H9 (cell line): ENCODE measurements around the gene CROCC. TPM values are rescaled to one million over a fixed set of nuclear protein-coding genes. Genes with fewer than 3 reads are reported as not detected.

ENCODE experiments used
- DNase-seq: peaks from one replicate; pipeline ENCODE4 v3.0.0-alpha.2; 2017
- H2AFZ ChIP-seq: one replicate; pipeline ENCODE4 v1.6.1; 2013; ENCODE audit warnings: mild to moderate bottlenecking, low read length, control low read depth, moderate library complexity
- H2AK5ac ChIP-seq: 2 replicates; pipeline ENCODE4 v1.6.1; 2013; ENCODE audit warnings: low read length, control low read depth, mixed read lengths; ENCODE audit not compliant: insufficient read length
- H2BK120ac ChIP-seq: one replicate; pipeline ENCODE4 v1.6.1; 2013; ENCODE audit warnings: low read depth, mild to moderate bottlenecking, low read length, control low read depth, inconsistent platforms; ENCODE audit not compliant: poor library complexity, severe bottlenecking
- H2BK12ac ChIP-seq: 2 replicates; pipeline ENCODE4 v1.6.1; 2013; ENCODE audit warnings: low read length, control low read depth, mixed read lengths, low read depth; ENCODE audit not compliant: insufficient read length
- H2BK15ac ChIP-seq: 2 replicates; pipeline ENCODE4 v1.6.1; 2013; ENCODE audit warnings: low read depth, low read length, control low read depth
- H2BK20ac ChIP-seq: one replicate; pipeline ENCODE4 v1.6.1; 2013; ENCODE audit warnings: low read depth, mild to moderate bottlenecking, low read length, control low read depth, inconsistent platforms; ENCODE audit not compliant: poor library complexity, severe bottlenecking
- H2BK5ac ChIP-seq: 2 replicates; pipeline ENCODE4 v1.6.1; 2013; ENCODE audit warnings: low read length, control low read depth, mixed read lengths; ENCODE audit not compliant: insufficient read length
- H3K14ac ChIP-seq: 2 replicates; pipeline ENCODE4 v1.6.1; 2013; ENCODE audit warnings: low read length, control low read depth; ENCODE audit not compliant: insufficient read depth
- H3K18ac ChIP-seq: 2 replicates; pipeline ENCODE4 v1.6.1; 2013; ENCODE audit warnings: low read depth, mild to moderate bottlenecking, mixed read lengths, low read length, control low read depth; ENCODE audit not compliant: insufficient read length
- H3K23ac ChIP-seq: 2 replicates; pipeline ENCODE4 v1.6.1; 2013; ENCODE audit warnings: low read length, control low read depth, mixed read lengths, low read depth; ENCODE audit not compliant: insufficient read length
- H3K23me2 ChIP-seq: 2 replicates; pipeline ENCODE4 v1.6.1; 2013; ENCODE audit warnings: low read depth, mild to moderate bottlenecking, mixed read lengths, low read length, control low read depth; ENCODE audit not compliant: insufficient read length, poor library complexity, severe bottlenecking
- H3K27ac ChIP-seq: 2 replicates; pipeline ENCODE4 v1.5.1; 2013; ENCODE audit warnings: low read length, control low read depth, mixed read lengths, low read depth; ENCODE audit not compliant: insufficient read length
- H3K27me3 ChIP-seq: 2 replicates; pipeline ENCODE4 v1.6.1; 2013; ENCODE audit warnings: low read length, control low read depth, inconsistent platforms; ENCODE audit not compliant: insufficient read depth
- H3K4ac ChIP-seq: 2 replicates; pipeline ENCODE4 v1.6.1; 2013; ENCODE audit warnings: low read depth, mild to moderate bottlenecking, control low read depth, inconsistent platforms, low read length, moderate library complexity
- H3K4me1 ChIP-seq: 2 replicates; pipeline ENCODE4 v1.6.1; 2013; ENCODE audit warnings: low read length, control low read depth, inconsistent platforms; ENCODE audit not compliant: insufficient read depth
- H3K4me2 ChIP-seq: 2 replicates; pipeline ENCODE4 v1.6.1; 2013; ENCODE audit warnings: low read length, control low read depth, mixed read lengths; ENCODE audit not compliant: insufficient read length, insufficient read depth
- H3K56ac ChIP-seq: 2 replicates; pipeline ENCODE4 v1.6.1; 2013; ENCODE audit warnings: low read depth, mild to moderate bottlenecking, mixed read lengths, low read length, control low read depth; ENCODE audit not compliant: insufficient read length
- H3K79me1 ChIP-seq: 2 replicates; pipeline ENCODE4 v1.6.1; 2013; ENCODE audit warnings: low read depth, mild to moderate bottlenecking, moderate library complexity, low read length, control low read depth, inconsistent platforms; ENCODE audit not compliant: insufficient read depth, poor library complexity, severe bottlenecking
- H3K79me2 ChIP-seq: 2 replicates; pipeline ENCODE4 v1.6.1; 2013; ENCODE audit warnings: low read length, control low read depth, inconsistent platforms; ENCODE audit not compliant: insufficient read depth
- H3K9ac ChIP-seq: 2 replicates; pipeline ENCODE4 v1.6.1; 2013; ENCODE audit warnings: low read length, control low read depth, mixed read lengths; ENCODE audit not compliant: insufficient read length; ENCODE audit errors: extremely low read depth
- H3K9me3 ChIP-seq: one replicate; pipeline ENCODE4 v1.6.1; 2013; ENCODE audit warnings: low read depth, low read length, inconsistent platforms; ENCODE audit not compliant: control insufficient read depth
- H3T11ph ChIP-seq: one replicate; pipeline ENCODE4 v1.6.1; 2013; ENCODE audit warnings: mild to moderate bottlenecking, low read length, control low read depth, inconsistent platforms
- H4K20me1 ChIP-seq: one replicate; pipeline ENCODE4 v1.6.1; 2013; ENCODE audit not compliant: control insufficient read depth, insufficient read length, insufficient read depth
- H4K5ac ChIP-seq: 2 replicates; pipeline ENCODE4 v1.6.1; 2013; ENCODE audit warnings: low read depth, mild to moderate bottlenecking, mixed read lengths, low read length, control low read depth; ENCODE audit not compliant: insufficient read length
- H4K8ac ChIP-seq: replicated peaks from 2 replicates; pipeline ENCODE4 v1.6.1; 2013; ENCODE audit warnings: low read length, control low read depth, mixed read lengths, low read depth; ENCODE audit not compliant: insufficient read length
- H4K91ac ChIP-seq: 2 replicates; pipeline ENCODE4 v1.6.1; 2013; ENCODE audit warnings: low read depth, mild to moderate bottlenecking, moderate library complexity, mixed read lengths, low read length, control low read depth; ENCODE audit not compliant: insufficient read length
- H3K27ac Mint-ChIP-seq, 3 experiments: 2 replicates in 2 of 3; 3 replicates in 1 of 3; pipeline ENCODE4 v1.8.0; 2020 to 2021; ENCODE audit warnings: mixed read lengths in 3 of 3, mild to moderate bottlenecking in 1 of 3, moderate library complexity in 1 of 3
- H3K27me3 Mint-ChIP-seq: 2 replicates; pipeline ENCODE4 v1.8.0; 2021; ENCODE audit warnings: low read depth, mild to moderate bottlenecking, moderate library complexity, mixed read lengths
- H3K36me3 Mint-ChIP-seq, 3 experiments: 2 replicates in 2 of 3; 3 replicates in 1 of 3; pipeline ENCODE4 v1.8.0; 2020 to 2021; ENCODE audit warnings: low read depth in 3 of 3, mixed read lengths in 3 of 3; ENCODE audit not compliant: insufficient read depth in 1 of 3
- H3K4me1 Mint-ChIP-seq, 2 experiments: 2 replicates each; pipeline ENCODE4 v1.8.0; 2020; ENCODE audit warnings: mixed read lengths in 2 of 2
- H3K4me3 Mint-ChIP-seq, 2 experiments: 2 replicates in 1 of 2; 3 replicates in 1 of 2; pipeline ENCODE4 v1.8.0; 2020 to 2021; ENCODE audit warnings: mild to moderate bottlenecking in 2 of 2, mixed read lengths in 2 of 2, moderate library complexity in 1 of 2
- H3K9me3 Mint-ChIP-seq, 2 experiments: 2 replicates in 1 of 2; 3 replicates in 1 of 2; pipeline ENCODE4 v1.8.0; 2020; ENCODE audit warnings: mild to moderate bottlenecking in 2 of 2, mixed read lengths in 2 of 2, moderate library complexity in 1 of 2
- CTCF ChIP-seq: fragments of 200-600 bp; sonication (generic); conservative IDR thresholded peaks from 3 replicates; pipeline ENCODE4 v1.8.0; 2021; ENCODE audit warnings: antibody characterized with exemption, mild to moderate bottlenecking
- WGBS: extraction: QIAGEN DNeasy Blood & Tissue Kit; methylation state at CpG from one replicate; pipeline ENCODE4 v1.1.7; 2013; ENCODE audit warnings: missing lambda C conversion rate, low lambda C conversion rate, mixed read lengths; ENCODE audit not compliant: insufficient read length; ENCODE audit errors: extremely low coverage; 5-methylcytosine and 5-hydroxymethylcytosine counted together
- total RNA-seq: library from RNA; stranded (reverse); gene quantifications from 2 replicates; pipeline ENCODE4 v1.2.1, GENCODE V29; 2021

Gene CROCC
- total RNA-seq, 1 experiment from 2014 or later, result 40.7 TPM

GRCh38 chr1:16972189-16972895 is 50.6 kb downstream of the CROCC start:
- H3K4me3 Mint-ChIP-seq, result peak overlapping the region in 1 of 2 experiments; percentile 20; a peak in 1 of 5 replicates
- TF ChIP-seq CTCF, result no peak
- Histone ChIP-seq H4K20me1 (no peaks in the 10 kb centered on the region), H3K14ac (no peak overlapping the region), H3K4me2 (no peak overlapping the region), H3K9me3 (no peaks in the 10 kb centered on the region), H3K27ac (no peak overlapping the region), H3K79me2 (no peaks in the 10 kb centered on the region), H2AK5ac (no peak overlapping the region), H2BK5ac (no peak overlapping the region), H2BK120ac (no peak overlapping the region), H3K23ac (no peak overlapping the region), H3K27me3 (no peaks in the 10 kb centered on the region), H2AFZ (no peak overlapping the region), H3K79me1 (no peaks in the 10 kb centered on the region), H2BK20ac (no peak overlapping the region), H3K9ac (no peak overlapping the region), H3K18ac (no peak overlapping the region), H4K8ac (no peak overlapping the region), H3K23me2 (no peaks in the 10 kb centered on the region), H4K91ac (no peak overlapping the region), H2BK15ac (no peak overlapping the region), H2BK12ac (no peak overlapping the region), H4K5ac (no peak overlapping the region), H3K4me1 (no peaks in the 10 kb centered on the region), H3K56ac (no peak overlapping the region), H3T11ph (no peak overlapping the region), H3K4ac (no peak overlapping the region)
- no peaks in the 10 kb centered on the region for H3K27me3 Mint-ChIP-seq
- H3K9me3 Mint-ChIP-seq, result no peaks in the 10 kb centered on the region
- peak overlapping the region in 2 of 3 experiments; percentile 91 to 94; a peak in 5 of 7 replicates for H3K27ac Mint-ChIP-seq
- WGBS, result no CpG with 5 or more reads among the region's 11 CpGs
- peaks cover 10 to 54% (median 36%) of the 10 kb centered on the region in 3 experiments for H3K36me3 Mint-ChIP-seq
- no peak for DNase-seq
- H3K4me1 Mint-ChIP-seq, result peaks cover 12 to 30% of the 10 kb centered on the region in 2 experiments
